Activated effector memory CD4-positive, alpha-beta T cell treated with anti-CD3 and anti-CD28 coated beads, Interleukin-2, amount 50 U/mL, for 16 hours (primary cell): ENCODE data around the gene FGFR2.

Experiments
- DNase-seq: peaks from one replicate; pipeline ENCODE4 v3.0.0-alpha.2; 2020

The FGFR2 gene

GRCh38 chr10:121442086-121442935 is 155.9 kb downstream of the FGFR2 start:
- DNase-seq, result no peak

- no peak for DNase-seq
Measured at GRCh38 chr10:121440461-121440860, 157.8 kb downstream of the FGFR2 start.

DNA sequence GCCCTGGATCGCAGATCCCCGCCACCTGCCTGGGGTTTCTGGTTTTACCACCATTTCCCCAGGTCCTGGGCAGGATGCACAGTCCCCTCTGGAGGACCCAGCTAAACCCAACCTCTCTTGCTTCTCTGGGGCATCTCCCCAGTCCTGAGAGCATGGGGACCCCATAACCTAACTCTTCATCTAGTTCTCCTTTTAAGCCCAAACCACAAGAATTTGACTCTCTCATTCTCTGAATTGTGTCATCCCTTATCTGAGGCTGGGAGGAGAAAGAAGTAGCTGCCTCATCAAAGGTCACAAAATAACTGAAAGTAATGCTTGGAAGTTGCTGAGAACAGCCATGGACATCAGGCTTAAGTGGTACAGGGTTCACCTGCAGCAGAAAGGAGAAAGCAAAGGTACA is 159.9 kb downstream of the FGFR2 start:
- DNase-seq, result no peak

DNA sequence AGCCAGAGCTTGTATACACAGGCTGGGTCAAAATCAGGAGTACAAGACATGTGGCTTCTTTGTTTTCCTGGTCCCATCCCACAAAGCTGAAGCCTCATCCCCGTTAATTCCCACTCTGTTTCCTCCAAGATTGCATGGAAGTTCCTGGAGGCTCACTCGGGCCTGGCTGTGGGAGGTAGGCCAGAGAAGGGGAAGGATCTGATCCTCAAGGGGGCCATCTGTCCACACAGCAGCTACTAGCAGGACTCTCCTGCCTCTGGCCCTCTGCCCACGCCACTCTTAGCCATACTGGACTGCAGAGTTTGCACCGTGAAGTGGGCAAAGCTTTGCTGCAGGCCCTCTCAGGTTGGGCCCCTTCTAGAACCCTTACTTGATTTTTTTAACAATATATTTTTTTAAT is 160.6 kb downstream of the FGFR2 start:
- no peak for DNase-seq

GRCh38 chr10:121436630-121437341 is 161.5 kb downstream of the FGFR2 start:
- DNase-seq, result no peak

- no peak for DNase-seq
Measured at GRCh38 chr10:121436281-121436629, 162.0 kb downstream of the FGFR2 start.

DNA sequence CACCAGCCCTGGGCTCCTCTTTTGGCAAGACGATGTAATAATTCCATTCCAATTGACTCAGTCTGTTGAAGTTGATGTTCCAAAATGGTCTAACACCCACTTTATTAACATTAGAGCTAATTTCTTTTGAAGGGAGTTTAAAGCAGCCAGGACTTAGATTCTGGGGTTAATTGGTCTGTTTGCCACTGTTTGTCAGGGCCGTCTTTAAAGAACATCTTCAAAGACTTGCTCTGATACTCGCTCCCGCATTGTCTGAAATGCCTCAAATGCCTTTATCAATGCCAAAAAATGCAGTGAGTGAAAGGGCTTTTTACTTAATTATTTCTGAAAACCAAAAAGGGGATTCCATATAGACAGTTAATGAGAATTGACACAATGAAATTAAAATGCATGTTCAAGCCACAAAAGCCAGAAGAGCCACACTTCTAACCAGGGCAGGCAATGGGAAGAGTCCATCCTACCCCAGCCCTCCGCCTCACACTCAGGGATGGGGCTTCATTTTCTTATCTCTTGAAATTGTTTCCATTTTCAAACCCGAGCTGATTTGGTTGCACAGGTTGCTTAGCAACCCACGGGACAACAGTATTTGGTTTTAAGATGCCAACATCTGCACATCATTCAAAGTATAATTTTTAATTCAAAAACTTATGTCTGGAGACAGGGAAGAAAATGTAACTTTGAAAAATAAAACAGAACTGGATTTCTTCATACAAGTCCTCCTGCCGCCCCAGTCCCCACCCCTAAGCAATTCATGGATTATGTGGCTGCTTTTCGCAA is 163.0 kb downstream of the FGFR2 start:
- DNase-seq, result no peak

GRCh38 chr10:121433965-121434364 is 164.3 kb downstream of the FGFR2 start:
- no peak for DNase-seq

- no peak for DNase-seq
Measured at GRCh38 chr10:121428867-121429266, 169.4 kb downstream of the FGFR2 start.
